Measurements from ENCODE around the gene MAP4K4.

The MAP4K4 gene

GRCh38 chr2:101895039-101895438 lies 197.5 kb downstream of the MAP4K4 start:
- Histone ChIP-seq H3K27me3 (ENCODE audit: control insufficient read depth in 1 of 2, insufficient read depth in 2 of 2, low read length in 2 of 2) (no peaks in the 10 kb centered on the region), H3K27ac (ENCODE audit: low read length) (no peak overlapping the region), H3K9me3 (ENCODE audit: control insufficient read depth in 2 of 2, low read length in 2 of 2) (no peaks in the 10 kb centered on the region), H3K36me3 (ENCODE audit: control insufficient read depth in 2 of 2, insufficient read depth in 2 of 2, low read length in 2 of 2) (peaks cover 13 to 23% of the 10 kb centered on the region in 2 donors), H3K4me3 (ENCODE audit: low read length in 2 of 2) (no peak overlapping the region), H3K9ac (ENCODE audit: low read length in 2 of 2) (no peak overlapping the region), H3K4me1 (ENCODE audit: control insufficient read depth, insufficient read depth, low read length) (no peaks in the 10 kb centered on the region)

- Histone ChIP-seq H3K27me3 (ENCODE audit: control insufficient read depth in 1 of 2, insufficient read depth in 2 of 2, low read length in 2 of 2) (no peaks in the 10 kb centered on the region), H3K27ac (ENCODE audit: low read length) (no peak overlapping the region), H3K9me3 (ENCODE audit: control insufficient read depth in 2 of 2, low read length in 2 of 2) (peaks cover 0 to 4% of the 10 kb centered on the region in 2 donors), H3K4me1 (ENCODE audit: control insufficient read depth, insufficient read depth, low read length) (no peaks in the 10 kb centered on the region), H3K4me3 (ENCODE audit: low read length in 2 of 2) (no peak overlapping the region), H3K36me3 (ENCODE audit: control insufficient read depth in 2 of 2, insufficient read depth in 2 of 2, low read length in 2 of 2) (peaks cover 12 to 22% of the 10 kb centered on the region in 2 donors), H3K9ac (ENCODE audit: low read length in 2 of 2) (no peak overlapping the region)
Measured at GRCh38 chr2:101895819-101896322, 198.4 kb downstream of the MAP4K4 start.

GRCh38 chr2:101897301-101897700 lies 199.8 kb downstream of the MAP4K4 start:
- Histone ChIP-seq H3K9me3 (ENCODE audit: control insufficient read depth in 2 of 2, low read length in 2 of 2) (peaks cover 5 to 8% of the 10 kb centered on the region in 2 donors), H3K27ac (ENCODE audit: low read length) (no peak overlapping the region), H3K4me3 (ENCODE audit: low read length in 2 of 2) (no peak overlapping the region)

GRCh38 chr2:101899265-101899664 lies 201.8 kb downstream of the MAP4K4 start:
- H3K36me3 ChIP-seq (ENCODE audit: control insufficient read depth in 2 of 2, insufficient read depth in 2 of 2, low read length in 2 of 2) = no peaks in the 10 kb centered on the region
- H3K27me3 ChIP-seq (ENCODE audit: control insufficient read depth in 1 of 2, insufficient read depth in 2 of 2, low read length in 2 of 2) = no peaks in the 10 kb centered on the region
- peaks cover 7 to 8% of the 10 kb centered on the region in 2 donors for H3K9me3 ChIP-seq (ENCODE audit: control insufficient read depth in 2 of 2, low read length in 2 of 2)
- no peak overlapping the region for H3K27ac ChIP-seq (ENCODE audit: low read length)
- H3K4me1 ChIP-seq (ENCODE audit: control insufficient read depth, insufficient read depth, low read length) = no peaks in the 10 kb centered on the region
- no peak overlapping the region for H3K9ac ChIP-seq (ENCODE audit: low read length in 2 of 2)
- H3K4me3 ChIP-seq (ENCODE audit: low read length in 2 of 2) = no peak overlapping the region

More at GRCh38 chr2:101897301-101897700, 199.8 kb downstream of the MAP4K4 start:
- no peak overlapping the region for H3K9ac ChIP-seq (ENCODE audit: low read length in 2 of 2)
- H3K27me3 ChIP-seq (ENCODE audit: control insufficient read depth in 1 of 2, insufficient read depth in 2 of 2, low read length in 2 of 2) = no peaks in the 10 kb centered on the region
- no peaks in the 10 kb centered on the region for H3K4me1 ChIP-seq (ENCODE audit: control insufficient read depth, insufficient read depth, low read length)
- H3K36me3 ChIP-seq (ENCODE audit: control insufficient read depth in 2 of 2, insufficient read depth in 2 of 2, low read length in 2 of 2) = peaks cover 6 to 14% of the 10 kb centered on the region in 2 donors

GRCh38 chr2:101899871-101900270 lies 202.4 kb downstream of the MAP4K4 start:
- H3K27me3 ChIP-seq (ENCODE audit: control insufficient read depth in 1 of 2, insufficient read depth in 2 of 2, low read length in 2 of 2) = no peaks in the 10 kb centered on the region
- no peak overlapping the region for H3K4me3 ChIP-seq (ENCODE audit: low read length in 2 of 2)
- no peak overlapping the region for H3K27ac ChIP-seq (ENCODE audit: low read length)
- no peaks in the 10 kb centered on the region for H3K36me3 ChIP-seq (ENCODE audit: control insufficient read depth in 2 of 2, insufficient read depth in 2 of 2, low read length in 2 of 2)
- peaks cover 7 to 8% of the 10 kb centered on the region in 2 donors for H3K9me3 ChIP-seq (ENCODE audit: control insufficient read depth in 2 of 2, low read length in 2 of 2)
- H3K4me1 ChIP-seq (ENCODE audit: control insufficient read depth, insufficient read depth, low read length) = no peaks in the 10 kb centered on the region
- H3K9ac ChIP-seq (ENCODE audit: low read length in 2 of 2) = no peak overlapping the region

GRCh38 chr2:101900375-101900774 lies 202.9 kb downstream of the MAP4K4 start:
- H3K4me3 ChIP-seq (ENCODE audit: low read length in 2 of 2) = no peak overlapping the region
- H3K36me3 ChIP-seq (ENCODE audit: control insufficient read depth in 2 of 2, insufficient read depth in 2 of 2, low read length in 2 of 2) = no peaks in the 10 kb centered on the region
- H3K27ac ChIP-seq (ENCODE audit: low read length) = no peak overlapping the region
- no peaks in the 10 kb centered on the region for H3K27me3 ChIP-seq (ENCODE audit: control insufficient read depth in 1 of 2, insufficient read depth in 2 of 2, low read length in 2 of 2)
- H3K9me3 ChIP-seq (ENCODE audit: control insufficient read depth in 2 of 2, low read length in 2 of 2) = peaks cover 7 to 8% of the 10 kb centered on the region in 2 donors
- H3K9ac ChIP-seq (ENCODE audit: low read length in 2 of 2) = no peak overlapping the region
- no peaks in the 10 kb centered on the region for H3K4me1 ChIP-seq (ENCODE audit: control insufficient read depth, insufficient read depth, low read length)

- H3K36me3 ChIP-seq (ENCODE audit: control insufficient read depth in 2 of 2, insufficient read depth in 2 of 2, low read length in 2 of 2) = no peaks in the 10 kb centered on the region
- H3K27ac ChIP-seq (ENCODE audit: low read length) = no peak overlapping the region
- H3K4me3 ChIP-seq (ENCODE audit: low read length in 2 of 2) = no peak overlapping the region
- H3K4me1 ChIP-seq (ENCODE audit: control insufficient read depth, insufficient read depth, low read length) = no peaks in the 10 kb centered on the region
- H3K9me3 ChIP-seq (ENCODE audit: control insufficient read depth in 2 of 2, low read length in 2 of 2) = peaks cover 8 to 9% of the 10 kb centered on the region in 2 donors
- H3K9ac ChIP-seq (ENCODE audit: low read length in 2 of 2) = no peak overlapping the region
- peaks cover 0 to 2% of the 10 kb centered on the region in 2 donors for H3K27me3 ChIP-seq (ENCODE audit: control insufficient read depth in 1 of 2, insufficient read depth in 2 of 2, low read length in 2 of 2)
Measured at GRCh38 chr2:101901241-101901640, 203.7 kb downstream of the MAP4K4 start.

- Histone ChIP-seq H3K9me3 (ENCODE audit: control insufficient read depth in 2 of 2, low read length in 2 of 2) (peaks cover 8 to 9% of the 10 kb centered on the region in 2 donors), H3K4me1 (ENCODE audit: control insufficient read depth, insufficient read depth, low read length) (no peaks in the 10 kb centered on the region), H3K27me3 (ENCODE audit: control insufficient read depth in 1 of 2, insufficient read depth in 2 of 2, low read length in 2 of 2) (peaks cover 0 to 3% of the 10 kb centered on the region in 2 donors), H3K27ac (ENCODE audit: low read length) (no peak overlapping the region), H3K9ac (ENCODE audit: low read length in 2 of 2) (no peak overlapping the region), H3K36me3 (ENCODE audit: control insufficient read depth in 2 of 2, insufficient read depth in 2 of 2, low read length in 2 of 2) (no peaks in the 10 kb centered on the region), H3K4me3 (ENCODE audit: low read length in 2 of 2) (no peak overlapping the region)
Measured at GRCh38 chr2:101902169-101902568, 204.7 kb downstream of the MAP4K4 start.

GRCh38 chr2:101904916-101905315 lies 207.4 kb downstream of the MAP4K4 start:
- Histone ChIP-seq H3K4me1 (ENCODE audit: control insufficient read depth, insufficient read depth, low read length) (no peaks in the 10 kb centered on the region), H3K27me3 (ENCODE audit: control insufficient read depth in 1 of 2, insufficient read depth in 2 of 2, low read length in 2 of 2) (peaks cover 0 to 3% of the 10 kb centered on the region in 2 donors), H3K27ac (ENCODE audit: low read length) (no peak overlapping the region), H3K4me3 (ENCODE audit: low read length in 2 of 2) (no peak overlapping the region), H3K9me3 (ENCODE audit: control insufficient read depth in 2 of 2, low read length in 2 of 2) (peaks cover 8 to 9% of the 10 kb centered on the region in 2 donors), H3K36me3 (ENCODE audit: control insufficient read depth in 2 of 2, insufficient read depth in 2 of 2, low read length in 2 of 2) (no peaks in the 10 kb centered on the region), H3K9ac (ENCODE audit: low read length in 2 of 2) (no peak overlapping the region)

- Histone ChIP-seq H3K4me1 (ENCODE audit: control insufficient read depth, insufficient read depth, low read length) (no peaks in the 10 kb centered on the region), H3K4me3 (ENCODE audit: low read length in 2 of 2) (no peak overlapping the region), H3K27ac (ENCODE audit: low read length) (no peak overlapping the region), H3K36me3 (ENCODE audit: control insufficient read depth in 2 of 2, insufficient read depth in 2 of 2, low read length in 2 of 2) (no peaks in the 10 kb centered on the region), H3K9me3 (ENCODE audit: control insufficient read depth in 2 of 2, low read length in 2 of 2) (peaks cover 4 to 9% of the 10 kb centered on the region in 2 donors), H3K27me3 (ENCODE audit: control insufficient read depth in 1 of 2, insufficient read depth in 2 of 2, low read length in 2 of 2) (peaks cover 0 to 3% of the 10 kb centered on the region in 2 donors), H3K9ac (ENCODE audit: low read length in 2 of 2) (no peak overlapping the region)
Measured at GRCh38 chr2:101905746-101906336, 208.3 kb downstream of the MAP4K4 start.

- H3K36me3 ChIP-seq (ENCODE audit: control insufficient read depth in 2 of 2, insufficient read depth in 2 of 2, low read length in 2 of 2) = no peaks in the 10 kb centered on the region
- H3K4me1 ChIP-seq (ENCODE audit: control insufficient read depth, insufficient read depth, low read length) = no peaks in the 10 kb centered on the region
- H3K9me3 ChIP-seq (ENCODE audit: control insufficient read depth in 2 of 2, low read length in 2 of 2) = peaks cover 0 to 3% of the 10 kb centered on the region in 2 donors
- no peak overlapping the region for H3K4me3 ChIP-seq (ENCODE audit: low read length in 2 of 2)
- peaks cover 0 to 3% of the 10 kb centered on the region in 2 donors for H3K27me3 ChIP-seq (ENCODE audit: control insufficient read depth in 1 of 2, insufficient read depth in 2 of 2, low read length in 2 of 2)
- no peak overlapping the region for H3K9ac ChIP-seq (ENCODE audit: low read length in 2 of 2)
- H3K27ac ChIP-seq (ENCODE audit: low read length) = no peak overlapping the region
Measured at GRCh38 chr2:101909760-101910159, 212.3 kb downstream of the MAP4K4 start.

All from stomach smooth muscle (tissue), 2 donors.